GM23248 (cell line): ENCODE results near the gene TIPARP.

Experiments used
- EZH2 ChIP-seq: fragments of 200-600 bp; sonication (generic); IDR thresholded peaks from 2 replicates; pipeline ENCODE4 v1.6.1; 2018; ENCODE audit warnings: antibody characterized with exemption, mild to moderate bottlenecking; ENCODE audit not compliant: insufficient read depth, poor library complexity, severe bottlenecking
- EZH2phosphoT487 ChIP-seq: fragments of 200-600 bp; sonication (generic); IDR thresholded peaks from 2 replicates; pipeline ENCODE4 v1.6.1; 2018; ENCODE audit warnings: antibody characterized with exemption, moderate library complexity, mild to moderate bottlenecking, low read depth; ENCODE audit not compliant: insufficient read depth

DNA sequence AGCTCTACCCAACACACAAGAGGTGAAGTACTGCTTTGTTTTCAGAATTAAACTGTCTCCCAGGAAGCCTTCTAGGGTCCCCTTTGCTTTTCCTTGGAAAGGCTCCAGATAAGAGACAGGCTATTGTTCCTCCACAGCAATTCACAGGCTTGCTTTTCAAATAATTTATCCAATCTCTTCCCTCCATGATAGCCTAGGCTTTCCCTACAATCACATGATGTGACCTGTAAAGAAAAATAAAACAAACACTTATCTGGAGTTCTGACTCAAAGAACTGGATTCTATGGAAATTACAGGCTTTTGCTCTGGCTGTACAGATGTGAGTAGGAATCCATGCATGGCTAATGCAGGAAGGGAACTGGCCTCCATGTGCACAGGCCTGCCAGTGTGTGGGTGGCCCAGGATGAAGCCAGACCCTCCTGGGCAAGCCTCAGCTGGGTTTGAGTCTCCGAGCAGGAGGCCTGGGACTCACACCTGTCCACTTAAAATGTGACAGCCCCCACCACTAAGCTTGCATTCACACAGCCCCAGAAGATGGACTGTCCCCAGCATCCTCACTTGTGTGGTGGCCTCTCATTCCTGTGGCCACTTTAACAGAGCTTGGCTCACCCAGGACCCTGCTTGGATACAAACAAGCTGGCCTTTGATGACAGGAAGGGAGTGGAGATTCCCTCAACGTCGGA lies 75.9 kb downstream of the TIPARP start:
- no peak for TF ChIP-seq EZH2
- TF ChIP-seq EZH2phosphoT487: no peak
